MCF 10A (cell line): ENCODE data around the gene G3BP1. TPM values are rescaled to one million over a fixed set of nuclear protein-coding genes. Genes with fewer than 3 reads are reported as not detected.

Experiments used
- BruUV-seq: library from RNA; stranded (reverse); fragments of 400-500 nt; replicated peaks from 2 replicates; lab custom pipeline; 2021; lab: Mats Ljungman, UMichigan
- CTCF ChIA-PET: fragments of 300-600 bp; sonication (Branson Sonifier 250); formaldehyde crosslinking; extraction: SDS; loops from one replicate; lab custom pipeline; 2021; ENCODE audit warnings: antibody characterized with exemption, inconsistent platforms; lab: Yijun Ruan, JAX
- POLR2A ChIA-PET: fragments of 300-600, 350-650 bp; sonication (Branson Sonifier 250); formaldehyde crosslinking; extraction: SDS; loops from one replicate; lab custom pipeline; 2020; ENCODE audit warnings: antibody characterized with exemption, inconsistent platforms; lab: Yijun Ruan, JAX
- DNase-seq: peaks from one replicate; pipeline ENCODE4 v3.0.0-alpha.2; 2018; ENCODE audit not compliant: unreplicated experiment
- H3K27ac Mint-ChIP-seq: one replicate; pipeline ENCODE4 v1.8.0; 2022; ENCODE audit warnings: mild to moderate bottlenecking, low read depth, mixed read lengths; ENCODE audit not compliant: unreplicated experiment
- H3K27me3 Mint-ChIP-seq: one replicate; pipeline ENCODE4 v1.8.0; 2022; ENCODE audit warnings: mixed read lengths; ENCODE audit not compliant: insufficient read depth, unreplicated experiment
- H3K36me3 Mint-ChIP-seq: one replicate; pipeline ENCODE4 v1.8.0; 2022; ENCODE audit warnings: mild to moderate bottlenecking, moderate library complexity, mixed read lengths; ENCODE audit not compliant: insufficient read depth, unreplicated experiment
- H3K4me1 Mint-ChIP-seq: one replicate; pipeline ENCODE4 v1.8.0; 2022; ENCODE audit warnings: mixed read lengths; ENCODE audit not compliant: insufficient read depth, unreplicated experiment
- H3K4me3 Mint-ChIP-seq: one replicate; pipeline ENCODE4 v1.8.0; 2022; ENCODE audit warnings: mild to moderate bottlenecking, moderate library complexity, mixed read lengths; ENCODE audit not compliant: unreplicated experiment
- H3K9me3 Mint-ChIP-seq: one replicate; pipeline ENCODE4 v1.8.0; 2022; ENCODE audit warnings: mixed read lengths; ENCODE audit not compliant: unreplicated experiment
- intact Hi-C: fragments of 100-400 bp; cut with micrococcal nuclease; formaldehyde crosslinking; loops from 2 replicates; pipeline ENCODE4 v1.14.1; 2022
- total RNA-seq: library from RNA; stranded (reverse); gene quantifications from 2 replicates; pipeline ENCODE4 v1.2.3, GENCODE V29; 2022
- TF ChIP-seq, protein P1 (sequence below): fragments of 200-600 bp; IDR thresholded peaks from one replicate; pipeline ENCODE4 v1.8.0; 2022; ENCODE audit warnings: antibody characterized with exemption, mild to moderate bottlenecking; ENCODE audit not compliant: unreplicated experiment

Gene G3BP1
- total RNA-seq, 1 experiment from 2014 or later: 279 TPM

- Mint-ChIP-seq H3K4me1 (peaks cover 55% of the 10 kb centered on the region), H3K27ac (peak overlapping the region; percentile 86), H3K9me3 (no peaks in the 10 kb centered on the region), H3K4me3 (peak overlapping the region; percentile 45), H3K27me3 (no peaks in the 10 kb centered on the region), H3K36me3 (peaks cover 28% of the 10 kb centered on the region)
- TF ChIP-seq, protein P1, sequence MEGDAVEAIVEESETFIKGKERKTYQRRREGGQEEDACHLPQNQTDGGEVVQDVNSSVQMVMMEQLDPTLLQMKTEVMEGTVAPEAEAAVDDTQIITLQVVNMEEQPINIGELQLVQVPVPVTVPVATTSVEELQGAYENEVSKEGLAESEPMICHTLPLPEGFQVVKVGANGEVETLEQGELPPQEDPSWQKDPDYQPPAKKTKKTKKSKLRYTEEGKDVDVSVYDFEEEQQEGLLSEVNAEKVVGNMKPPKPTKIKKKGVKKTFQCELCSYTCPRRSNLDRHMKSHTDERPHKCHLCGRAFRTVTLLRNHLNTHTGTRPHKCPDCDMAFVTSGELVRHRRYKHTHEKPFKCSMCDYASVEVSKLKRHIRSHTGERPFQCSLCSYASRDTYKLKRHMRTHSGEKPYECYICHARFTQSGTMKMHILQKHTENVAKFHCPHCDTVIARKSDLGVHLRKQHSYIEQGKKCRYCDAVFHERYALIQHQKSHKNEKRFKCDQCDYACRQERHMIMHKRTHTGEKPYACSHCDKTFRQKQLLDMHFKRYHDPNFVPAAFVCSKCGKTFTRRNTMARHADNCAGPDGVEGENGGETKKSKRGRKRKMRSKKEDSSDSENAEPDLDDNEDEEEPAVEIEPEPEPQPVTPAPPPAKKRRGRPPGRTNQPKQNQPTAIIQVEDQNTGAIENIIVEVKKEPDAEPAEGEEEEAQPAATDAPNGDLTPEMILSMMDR: peak; percentile 93
- peak; percentile 80 for DNase-seq
- CTCF ChIA-PET: interaction anchor here (0.6 to 17.0 kb wide), 61 partner anchors 9 to 772 kb away, joined by 3 to 652 read pairs (median 4); partner anchors contain the start of genes ATOX1, G3BP1, SLC36A1 and SPARC
- BruUV-seq: no TSS peak
- POLR2A ChIA-PET: interaction anchor here (0.5 to 8.0 kb wide), 8 partner anchors 12 to 203 kb away, joined by 3 to 80 read pairs (median 7); partner anchors contain the start of genes ATOX1 and G3BP1
- intact Hi-C loops: loop anchor here (1.0 to 10.0 kb wide), 5 partner anchors 81 to 616 kb away; partner anchors contain the start of genes GM2A and SLC36A1
Observed at GRCh38 chr5:151740336-151740942, 31.3 kb upstream of the G3BP1 start.

- intact Hi-C loops: loop anchor here (1.0 to 10.0 kb wide), 6 partner anchors 30 to 616 kb away; partner anchors contain the start of genes G3BP1, GM2A and SLC36A1
- POLR2A ChIA-PET: interaction anchor here (0.7 to 8.0 kb wide), 9 partner anchors 11 to 678 kb away, joined by 3 to 80 read pairs (median 5); partner anchors contain the start of genes ATOX1 and G3BP1
- TSS peak; percentile 4 for BruUV-seq
Observed at GRCh38 chr5:151740958-151741373, 30.8 kb upstream of the G3BP1 start.

GRCh38 chr5:151741678-151742423 is 29.9 kb upstream of the G3BP1 start:
- H3K36me3 Mint-ChIP-seq: peaks cover 28% of the 10 kb centered on the region
- no peaks in the 10 kb centered on the region for H3K9me3 Mint-ChIP-seq
- ChIA-PET POLR2A (interaction anchor here (0.7 to 8.0 kb wide), 11 partner anchors 10 to 1958 kb away, joined by 3 to 80 read pairs (median 5); partner anchors contain the start of genes ATOX1 and G3BP1), CTCF (interaction anchor here (0.6 to 17.0 kb wide), 52 partner anchors 10 to 1138 kb away, joined by 3 to 652 read pairs (median 4); partner anchors contain the start of genes ATOX1, G3BP1, GM2A and SLC36A1)
- peak overlapping the region; percentile 86 for H3K27ac Mint-ChIP-seq
- intact Hi-C loops: loop anchor here (1.0 to 10.0 kb wide), 6 partner anchors 29 to 617 kb away; partner anchors contain the start of genes G3BP1 and GM2A
- H3K4me3 Mint-ChIP-seq: no peak overlapping the region
- DNase-seq: peak; percentile 58
- no TSS peak for BruUV-seq
- H3K27me3 Mint-ChIP-seq: no peaks in the 10 kb centered on the region
- TF ChIP-seq, protein P1: no peak
- peaks cover 62% of the 10 kb centered on the region for H3K4me1 Mint-ChIP-seq

More at GRCh38 chr5:151740958-151741373, 30.8 kb upstream of the G3BP1 start:
- no peaks in the 10 kb centered on the region for H3K27me3 Mint-ChIP-seq
- H3K9me3 Mint-ChIP-seq: no peaks in the 10 kb centered on the region
- H3K36me3 Mint-ChIP-seq: peaks cover 28% of the 10 kb centered on the region
- CTCF ChIA-PET: interaction anchor here (0.6 to 17.0 kb wide), 48 partner anchors 9 to 773 kb away, joined by 3 to 652 read pairs (median 4); partner anchors contain the start of genes ATOX1, G3BP1, GM2A and SLC36A1
- DNase-seq: no peak
- H3K27ac Mint-ChIP-seq: peak overlapping the region; percentile 86
- TF ChIP-seq, protein P1: no peak
- H3K4me3 Mint-ChIP-seq: peak overlapping the region; percentile 45
- peaks cover 60% of the 10 kb centered on the region for H3K4me1 Mint-ChIP-seq
